Mammary epithelial cell (primary cell): Measurements from ENCODE around the gene C17orf75.

ENCODE experiments used
- EZH2 ChIP-seq: IDR thresholded peaks from 2 replicates; pipeline ENCODE4 v1.6.1; 2012; ENCODE audit warnings: low read length, inconsistent platforms, borderline replicate concordance
- TF ChIP-seq, protein P1 (sequence below), 2 donors: IDR thresholded peaks in 1 of 2; conservative IDR thresholded peaks in 1 of 2; 2 replicates each; pipeline ENCODE4 v1.5.1; 2011 to 2012; ENCODE audit warnings: inconsistent platforms in 2 of 2, low read length in 2 of 2, mild to moderate bottlenecking in 2 of 2, control low read depth in 1 of 2, low read depth in 1 of 2; ENCODE audit not compliant: insufficient read depth in 1 of 2; ENCODE audit errors: extremely low read depth in 1 of 2

DNA sequence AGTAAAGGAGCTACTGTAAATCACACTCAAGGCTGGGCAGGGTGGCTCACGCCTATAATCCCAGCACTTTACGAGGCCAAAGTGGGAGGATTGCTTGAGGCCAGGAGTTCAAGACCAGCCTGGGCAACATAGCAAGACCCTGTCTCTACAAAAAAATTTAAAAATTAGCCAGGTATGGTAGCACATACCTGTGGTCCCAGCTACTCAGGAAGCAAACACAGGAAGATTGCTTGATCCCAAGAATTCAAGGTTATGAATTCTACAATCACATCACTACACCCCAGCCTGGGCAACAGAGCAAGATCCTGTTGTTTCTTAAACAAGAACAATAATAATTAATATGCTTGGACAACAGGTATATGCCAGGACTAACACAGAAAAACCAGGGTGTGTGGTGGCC is 63.2 kb downstream of the C17orf75 start:
- TF ChIP-seq, protein P1, sequence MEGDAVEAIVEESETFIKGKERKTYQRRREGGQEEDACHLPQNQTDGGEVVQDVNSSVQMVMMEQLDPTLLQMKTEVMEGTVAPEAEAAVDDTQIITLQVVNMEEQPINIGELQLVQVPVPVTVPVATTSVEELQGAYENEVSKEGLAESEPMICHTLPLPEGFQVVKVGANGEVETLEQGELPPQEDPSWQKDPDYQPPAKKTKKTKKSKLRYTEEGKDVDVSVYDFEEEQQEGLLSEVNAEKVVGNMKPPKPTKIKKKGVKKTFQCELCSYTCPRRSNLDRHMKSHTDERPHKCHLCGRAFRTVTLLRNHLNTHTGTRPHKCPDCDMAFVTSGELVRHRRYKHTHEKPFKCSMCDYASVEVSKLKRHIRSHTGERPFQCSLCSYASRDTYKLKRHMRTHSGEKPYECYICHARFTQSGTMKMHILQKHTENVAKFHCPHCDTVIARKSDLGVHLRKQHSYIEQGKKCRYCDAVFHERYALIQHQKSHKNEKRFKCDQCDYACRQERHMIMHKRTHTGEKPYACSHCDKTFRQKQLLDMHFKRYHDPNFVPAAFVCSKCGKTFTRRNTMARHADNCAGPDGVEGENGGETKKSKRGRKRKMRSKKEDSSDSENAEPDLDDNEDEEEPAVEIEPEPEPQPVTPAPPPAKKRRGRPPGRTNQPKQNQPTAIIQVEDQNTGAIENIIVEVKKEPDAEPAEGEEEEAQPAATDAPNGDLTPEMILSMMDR (conservative IDR thresholded peaks at IDR 0.05 in 1 of 2, IDR thresholded peaks at IDR 0.05 in 1 of 2; ENCODE audit: extremely low read depth in 1 of 2, insufficient read depth in 1 of 2, low read depth in 1 of 2, low read length in 2 of 2) = no peak
- no peak for TF ChIP-seq EZH2
